ENCODE results near the gene FGG. TPM values are rescaled to one million over a fixed set of nuclear protein-coding genes. Genes with fewer than 3 reads are reported as not detected.

FGG gene
- total RNA-seq, 1 experiment from 2014 or later: not detected

GRCh38 chr4:154585369-154586018, 27.0 kb downstream of the FGG start:
- Histone ChIP-seq H3F3A (ENCODE audit: insufficient read depth, low read depth) (no peaks in the 10 kb centered on the region), H3K4me3 (no peak overlapping the region), H4K20me1 (ENCODE audit: insufficient read depth) (no peaks in the 10 kb centered on the region), H3K4me1 (replicated peaks; ENCODE audit: insufficient read depth) (no peaks in the 10 kb centered on the region), H3K27ac (no peak overlapping the region), H3K36me3 (ENCODE audit: low read depth) (no peaks in the 10 kb centered on the region), H3K79me2 (ENCODE audit: low read depth) (no peaks in the 10 kb centered on the region), H3K27me3 (ENCODE audit: insufficient read depth, low read depth) (no peaks in the 10 kb centered on the region), H2AFZ (no peak overlapping the region), H3K9me3 (ENCODE audit: insufficient read depth, low read depth) (no peaks in the 10 kb centered on the region), H3K4me2 (no peak overlapping the region), H3K9me2 (ENCODE audit: insufficient read depth) (no peaks in the 10 kb centered on the region)
- TF ChIP-seq EZH2 (IDR thresholded peaks at IDR 0.05; ENCODE audit: low read depth): no peak
- TF ChIP-seq, protein P1, sequence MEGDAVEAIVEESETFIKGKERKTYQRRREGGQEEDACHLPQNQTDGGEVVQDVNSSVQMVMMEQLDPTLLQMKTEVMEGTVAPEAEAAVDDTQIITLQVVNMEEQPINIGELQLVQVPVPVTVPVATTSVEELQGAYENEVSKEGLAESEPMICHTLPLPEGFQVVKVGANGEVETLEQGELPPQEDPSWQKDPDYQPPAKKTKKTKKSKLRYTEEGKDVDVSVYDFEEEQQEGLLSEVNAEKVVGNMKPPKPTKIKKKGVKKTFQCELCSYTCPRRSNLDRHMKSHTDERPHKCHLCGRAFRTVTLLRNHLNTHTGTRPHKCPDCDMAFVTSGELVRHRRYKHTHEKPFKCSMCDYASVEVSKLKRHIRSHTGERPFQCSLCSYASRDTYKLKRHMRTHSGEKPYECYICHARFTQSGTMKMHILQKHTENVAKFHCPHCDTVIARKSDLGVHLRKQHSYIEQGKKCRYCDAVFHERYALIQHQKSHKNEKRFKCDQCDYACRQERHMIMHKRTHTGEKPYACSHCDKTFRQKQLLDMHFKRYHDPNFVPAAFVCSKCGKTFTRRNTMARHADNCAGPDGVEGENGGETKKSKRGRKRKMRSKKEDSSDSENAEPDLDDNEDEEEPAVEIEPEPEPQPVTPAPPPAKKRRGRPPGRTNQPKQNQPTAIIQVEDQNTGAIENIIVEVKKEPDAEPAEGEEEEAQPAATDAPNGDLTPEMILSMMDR (conservative IDR thresholded peaks at IDR 0.05): no peak
- intact Hi-C loops (cut with micrococcal nuclease; ENCODE audit: unreplicated experiment): no loop called here
- no TSS peak for BruUV-seq (replicated peaks)
- ChIA-PET CTCF (no interaction called here), POLR2A (ENCODE audit: unreplicated experiment) (no interaction called here)
- no peak for DNase-seq

- no peaks in the 10 kb centered on the region for H3F3A ChIP-seq (ENCODE audit: insufficient read depth, low read depth)
- H3K4me2 ChIP-seq: no peak overlapping the region
- H3K27ac ChIP-seq: no peak overlapping the region
- no peaks in the 10 kb centered on the region for H4K20me1 ChIP-seq (ENCODE audit: insufficient read depth)
- intact Hi-C loops (cut with micrococcal nuclease; ENCODE audit: unreplicated experiment): no loop called here
- TF ChIP-seq EZH2 (IDR thresholded peaks at IDR 0.05; ENCODE audit: low read depth): no peak
- TF ChIP-seq, protein P1 (conservative IDR thresholded peaks at IDR 0.05): no peak
- no peaks in the 10 kb centered on the region for H3K27me3 ChIP-seq (ENCODE audit: insufficient read depth, low read depth)
- H2AFZ ChIP-seq: no peak overlapping the region
- ChIA-PET CTCF (no interaction called here), POLR2A (ENCODE audit: unreplicated experiment) (no interaction called here)
- BruUV-seq (replicated peaks): no TSS peak
- DNase-seq: no peak
- H3K36me3 ChIP-seq (ENCODE audit: low read depth): no peaks in the 10 kb centered on the region
- H3K4me3 ChIP-seq: no peak overlapping the region
- no peaks in the 10 kb centered on the region for H3K9me2 ChIP-seq (ENCODE audit: insufficient read depth)
- H3K4me1 ChIP-seq (replicated peaks; ENCODE audit: insufficient read depth): no peaks in the 10 kb centered on the region
- H3K9me3 ChIP-seq (ENCODE audit: insufficient read depth, low read depth): no peaks in the 10 kb centered on the region
- no peaks in the 10 kb centered on the region for H3K79me2 ChIP-seq (ENCODE audit: low read depth)
These were observed 28.2 kb downstream of the FGG start for GRCh38 chr4:154584259-154584658.

DNA sequence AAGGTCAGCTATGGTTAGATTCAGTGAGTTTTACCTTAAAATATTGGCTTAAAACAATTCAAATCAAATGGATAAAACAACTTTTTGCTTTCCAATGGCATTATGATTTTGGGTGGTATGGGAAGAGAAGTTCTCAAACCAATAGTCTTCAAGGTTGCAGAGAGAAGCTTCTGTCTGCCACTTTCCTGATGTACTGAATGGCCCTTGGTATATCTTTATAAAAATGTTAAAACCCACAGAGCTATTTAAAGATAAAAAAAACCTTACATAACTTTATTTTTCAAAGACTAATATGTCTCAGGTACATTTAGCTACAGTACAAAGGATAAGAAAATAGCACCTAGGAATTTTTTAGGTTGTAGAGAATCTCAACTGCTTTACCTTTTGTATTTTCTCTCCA, 28.8 kb downstream of the FGG start:
- CTCF ChIA-PET: no interaction called here
- no peaks in the 10 kb centered on the region for H3K79me2 ChIP-seq (ENCODE audit: low read depth)
- POLR2A ChIA-PET (ENCODE audit: unreplicated experiment): no interaction called here

More for the DNA sequence above, 28.8 kb downstream of the FGG start:
- no peaks in the 10 kb centered on the region for H3F3A ChIP-seq (ENCODE audit: insufficient read depth, low read depth)
- H3K9me2 ChIP-seq (ENCODE audit: insufficient read depth): no peaks in the 10 kb centered on the region
- no peak overlapping the region for H2AFZ ChIP-seq
- no peaks in the 10 kb centered on the region for H4K20me1 ChIP-seq (ENCODE audit: insufficient read depth)
- H3K9me3 ChIP-seq (ENCODE audit: insufficient read depth, low read depth): no peaks in the 10 kb centered on the region
- no peaks in the 10 kb centered on the region for H3K36me3 ChIP-seq (ENCODE audit: low read depth)
- TF ChIP-seq, protein P1 (conservative IDR thresholded peaks at IDR 0.05): no peak
- TF ChIP-seq EZH2 (IDR thresholded peaks at IDR 0.05; ENCODE audit: low read depth): no peak
- no TSS peak for BruUV-seq (replicated peaks)
- no peaks in the 10 kb centered on the region for H3K27me3 ChIP-seq (ENCODE audit: insufficient read depth, low read depth)
- intact Hi-C loops (cut with micrococcal nuclease; ENCODE audit: unreplicated experiment): no loop called here
- no peak overlapping the region for H3K27ac ChIP-seq
- H3K4me1 ChIP-seq (replicated peaks; ENCODE audit: insufficient read depth): no peaks in the 10 kb centered on the region
- DNase-seq: no peak
- no peak overlapping the region for H3K4me2 ChIP-seq
- no peak overlapping the region for H3K4me3 ChIP-seq

All from PC-9 (cell line).